Activated B cell treated with CpG ODN at 0.5 μM for 24 hours (primary cell): ENCODE results near the gene MIEF1. TPM values are rescaled to one million over a fixed set of nuclear protein-coding genes. Genes with fewer than 3 reads are reported as not detected.
A peak's percentile ranks its signal among the peaks of the same experiment; 100 is the strongest.

ENCODE experiments used
- ATAC-seq: fragments of 200-7000 bp; cut with Tn5 transposase; one replicate; pipeline ENCODE4 v1.10.0; 2021; ENCODE audit warnings: low read depth, mild to moderate bottlenecking, moderate library complexity
- CTCF ChIA-PET: fragments of 350-600 bp; sonication (Branson Sonifier 250); formaldehyde crosslinking; loops from one replicate; lab custom pipeline; 2021; ENCODE audit warnings: antibody characterized with exemption; lab: Charles Lee
- POLR2A ChIA-PET: fragments of 350-600 bp; sonication (Branson Sonifier 250); formaldehyde crosslinking; loops from one replicate; lab custom pipeline; 2021; ENCODE audit warnings: antibody characterized with exemption; lab: Charles Lee
- DNase-seq: peaks from one replicate; pipeline ENCODE4 v3.0.0; 2022
- H3K27ac Mint-ChIP-seq: one replicate; pipeline ENCODE4 v1.8.0; 2020; ENCODE audit warnings: mixed read lengths
- H3K27me3 Mint-ChIP-seq: one replicate; pipeline ENCODE4 v1.8.0; 2021; ENCODE audit warnings: mixed read lengths
- H3K36me3 Mint-ChIP-seq: one replicate; pipeline ENCODE4 v1.8.0; 2021; ENCODE audit warnings: low read depth, mixed read lengths
- H3K4me1 Mint-ChIP-seq: one replicate; pipeline ENCODE4 v1.8.0; 2021; ENCODE audit warnings: mixed read lengths
- H3K4me3 Mint-ChIP-seq: one replicate; pipeline ENCODE4 v1.8.0; 2020; ENCODE audit warnings: mild to moderate bottlenecking, mixed read lengths
- H3K9me3 Mint-ChIP-seq: one replicate; pipeline ENCODE4 v1.8.0; 2020; ENCODE audit warnings: mixed read lengths
- CTCF ChIP-seq: fragments of 200-600 bp; IDR thresholded peaks from one replicate; pipeline ENCODE4 v1.8.0; 2022; ENCODE audit warnings: antibody characterized with exemption, mild to moderate bottlenecking
- intact Hi-C: fragments of 100-400 bp; cut with micrococcal nuclease; formaldehyde crosslinking; loops from one replicate; pipeline ENCODE4 v1.15.1; 2024
- total RNA-seq: library from RNA; stranded (reverse); gene quantifications from 2 replicates; pipeline ENCODE4 v1.2.3, GENCODE V29; 2022

MIEF1 gene
- total RNA-seq, 1 donor from 2014 or later, result 41.3 TPM

GRCh38 chr22:39536711-39537110 lies 34.6 kb downstream of the MIEF1 start:
- no peaks in the 10 kb centered on the region for H3K9me3 Mint-ChIP-seq
- CTCF ChIA-PET, result interaction anchor here (0.8 to 6.9 kb wide), 3 partner anchors 487 to 1362 kb away, joined by 3 to 154 read pairs (median 57); no protein-coding TSS in a partner anchor
- no peak for DNase-seq
- H3K27me3 Mint-ChIP-seq, result no peaks in the 10 kb centered on the region
- H3K4me1 Mint-ChIP-seq, result peaks cover 13% of the 10 kb centered on the region
- TF ChIP-seq CTCF, result no peak
- H3K27ac Mint-ChIP-seq, result no peak overlapping the region
- intact Hi-C loops, result no loop called here
- no peak for ATAC-seq
- peaks cover 7% of the 10 kb centered on the region for H3K36me3 Mint-ChIP-seq
- POLR2A ChIA-PET, result interaction anchor here (0.6 to 1.1 kb wide), 2 partner anchors 10 to 488 kb away, joined by 3 to 4 read pairs; no protein-coding TSS in a partner anchor
- H3K4me3 Mint-ChIP-seq, result no peak overlapping the region

GRCh38 chr22:39537975-39538374 lies 35.9 kb downstream of the MIEF1 start:
- intact Hi-C loops, result no loop called here
- Mint-ChIP-seq H3K4me1 (peaks cover 3% of the 10 kb centered on the region), H3K4me3 (no peak overlapping the region), H3K27ac (no peak overlapping the region), H3K27me3 (peaks cover 3% of the 10 kb centered on the region), H3K9me3 (no peaks in the 10 kb centered on the region), H3K36me3 (no peaks in the 10 kb centered on the region)
- DNase-seq (no peak), ATAC-seq (no peak)
- ChIA-PET CTCF (interaction anchor here (6.9 kb wide), 1 partner anchor 486 kb away, joined by 154 read pairs; no protein-coding TSS in a partner anchor), POLR2A (no interaction called here)
- TF ChIP-seq CTCF, result no peak

GRCh38 chr22:39543095-39543494 lies 41.0 kb downstream of the MIEF1 start:
- Mint-ChIP-seq H3K36me3 (no peaks in the 10 kb centered on the region), H3K4me1 (peaks cover 4% of the 10 kb centered on the region), H3K27me3 (peaks cover 37% of the 10 kb centered on the region), H3K9me3 (no peaks in the 10 kb centered on the region), H3K4me3 (no peak overlapping the region), H3K27ac (no peak overlapping the region)
- DNase-seq, result no peak
- intact Hi-C loops, result no loop called here
- POLR2A ChIA-PET, result interaction anchor here (0.7 to 0.9 kb wide), 2 partner anchors 8 to 803 kb away, joined by 3 to 4 read pairs; partner anchors contain the start of gene ADSL
- no peak for TF ChIP-seq CTCF
- CTCF ChIA-PET, result interaction anchor here (0.7 to 2.9 kb wide), 4 partner anchors 478 to 497 kb away, joined by 3 to 18 read pairs (median 8); no protein-coding TSS in a partner anchor
- peak; percentile 54 for ATAC-seq

- Mint-ChIP-seq H3K36me3 (no peaks in the 10 kb centered on the region), H3K9me3 (no peaks in the 10 kb centered on the region), H3K27me3 (peaks cover 50% of the 10 kb centered on the region), H3K4me1 (peaks cover 4% of the 10 kb centered on the region), H3K4me3 (no peak overlapping the region), H3K27ac (no peak overlapping the region)
- POLR2A ChIA-PET, result interaction anchor here (0.6 kb wide), 1 partner anchor 782 kb away, joined by 4 read pairs; no protein-coding TSS in a partner anchor
- CTCF ChIA-PET, result interaction anchor here (1.2 to 1.6 kb wide), 2 partner anchors 11 to 479 kb away, joined by 3 to 9 read pairs; no protein-coding TSS in a partner anchor
- no peak for TF ChIP-seq CTCF
- DNase-seq (peak; percentile 39), ATAC-seq (no peak)
- intact Hi-C loops, result no loop called here
Observed at GRCh38 chr22:39545386-39546365, 43.6 kb downstream of the MIEF1 start.
